A549 (cell line): ENCODE results near the gene SGIP1. TPM values are rescaled to one million over a fixed set of nuclear protein-coding genes. Genes with fewer than 3 reads are reported as not detected.

Source experiments
- ATAC-seq, 2 experiments: fragments of 200-7000 bp in 1 of 2; fragments of >200 bp in 1 of 2; cut with Nextera tagmentation in 1 of 2; cut with Tn5 transposase in 1 of 2; 3 replicates each; pipeline versions ENCODE4 v1.8.0 to v1.9.1; 2018 to 2020; ENCODE audit warnings: mild to moderate bottlenecking in 1 of 2, moderate library complexity in 1 of 2
- CTCF ChIA-PET: fragments of 300-600 bp; sonication (Branson Sonifier 250); formaldehyde crosslinking; extraction: SDS; loops from one replicate; lab custom pipeline; 2021; ENCODE audit warnings: antibody characterized with exemption, inconsistent platforms; lab: Yijun Ruan, JAX
- POLR2A ChIA-PET: fragments of 350-600 bp; formaldehyde crosslinking; extraction: SDS; loops from one replicate; lab custom pipeline; 2021; ENCODE audit warnings: antibody characterized with exemption, inconsistent platforms; lab: Yijun Ruan, JAX
- DNase-seq, 2 experiments: peaks; one replicate each; pipeline versions ENCODE4 v3.0.0 to v3.0.0-alpha.2; 2011 to 2016; ENCODE audit warnings: low read depth in 1 of 2, low spot score in 1 of 2
- FAIRE-seq: peaks from 2 replicates; lab custom pipeline; 2011; peaks lifted over from hg19 to GRCh38; lab: Jason Lieb, UNC
- H3K27ac ChIP-seq, 2 experiments: fragments of >200 bp; sonication (Bioruptor Twin); formaldehyde crosslinking; 3 replicates each; pipeline ENCODE4 v1.5.1; 2016 to 2017
- H3K4me1 ChIP-seq: fragments of >200 bp; sonication (Bioruptor Twin); formaldehyde crosslinking; 3 replicates; pipeline ENCODE4 v1.6.1; 2016
- H3K4me2 ChIP-seq: fragments of >200 bp; sonication (Bioruptor Twin); formaldehyde crosslinking; 3 replicates; pipeline ENCODE4 v1.6.1; 2016
- H3K4me3 ChIP-seq: fragments of >200 bp; sonication (Bioruptor Twin); formaldehyde crosslinking; 3 replicates; pipeline ENCODE4 v1.5.1; 2016
- H3K9me3 ChIP-seq: fragments of >200 bp; sonication (Bioruptor Twin); formaldehyde crosslinking; 3 replicates; pipeline ENCODE4 v1.6.1; 2016
- BHLHE40 ChIP-seq: IDR thresholded peaks from 2 replicates; pipeline ENCODE4 v1.6.1; 2012; ENCODE audit warnings: low read depth, low read length, inconsistent platforms
- CEBPB ChIP-seq, 2 experiments: fragments of >200 bp in 1 of 2; sonication (Bioruptor Twin) in 1 of 2; formaldehyde crosslinking in 1 of 2; IDR thresholded peaks; 2 replicates each; pipeline ENCODE4 v1.6.1; 2012 to 2016
- CHD2 ChIP-seq: fragments of 150-350 bp; IDR thresholded peaks from 2 replicates; pipeline ENCODE4 v1.6.1; 2014; ENCODE audit warnings: low read length; ENCODE audit not compliant: partially characterized antibody
- ELK1 ChIP-seq: fragments of 150-350 bp; IDR thresholded peaks from 2 replicates; pipeline ENCODE4 v1.6.1; 2014; ENCODE audit warnings: low read depth, mild to moderate bottlenecking, low read length
- FOSL2 ChIP-seq, 2 experiments: fragments of 450-650 bp in 1 of 2; fragments of >200 bp in 1 of 2; sonication (Bioruptor Twin) in 1 of 2; formaldehyde crosslinking; IDR thresholded peaks; 2 replicates each; pipeline versions ENCODE4 v1.5.0 to v1.6.1; 2016 to 2020; ENCODE audit warnings: mild to moderate bottlenecking in 1 of 2, moderate library complexity in 1 of 2
- GATA3 ChIP-seq: IDR thresholded peaks from 2 replicates; pipeline ENCODE4 v1.6.1; 2012; ENCODE audit warnings: borderline replicate concordance
- HES2 ChIP-seq: fragments of >200 bp; sonication (Bioruptor Twin); formaldehyde crosslinking; IDR thresholded peaks from 2 replicates; pipeline ENCODE4 v1.6.1; 2016
- HEYL ChIP-seq: fragments of 250-450 bp; sonication (Bioruptor Pico); IDR thresholded peaks from 2 replicates; pipeline ENCODE4 v1.8.0; 2021; ENCODE audit warnings: mild to moderate bottlenecking, moderate library complexity
- HOXA7 ChIP-seq: fragments of 250-450 bp; sonication (Bioruptor Pico); IDR thresholded peaks from 2 replicates; pipeline ENCODE4 v1.5.0; 2020; ENCODE audit warnings: mild to moderate bottlenecking, moderate library complexity
- HOXB13 ChIP-seq: fragments of 250-450 bp; sonication (Bioruptor Pico); IDR thresholded peaks from 2 replicates; pipeline ENCODE4 v1.5.0; 2020; ENCODE audit warnings: low read depth, mild to moderate bottlenecking, moderate library complexity
- HOXB5 ChIP-seq: fragments of 250-450 bp; sonication (Bioruptor Pico); IDR thresholded peaks from 2 replicates; pipeline ENCODE4 v1.5.0; 2020; ENCODE audit warnings: mild to moderate bottlenecking, moderate library complexity
- JUN ChIP-seq, 2 experiments: fragments of >200 bp; sonication (Bioruptor Twin); formaldehyde crosslinking; IDR thresholded peaks; 2 replicates in 1 of 2; 3 replicates in 1 of 2; pipeline ENCODE4 v1.6.1; 2016 to 2017
- KDM1A ChIP-seq: fragments of 200-600 bp; sonication (generic); IDR thresholded peaks from 2 replicates; pipeline ENCODE4 v1.6.1; 2016; ENCODE audit warnings: low read depth, mild to moderate bottlenecking
- MAZ ChIP-seq: fragments of 150-350 bp; IDR thresholded peaks from 2 replicates; pipeline ENCODE4 v1.6.1; 2014; ENCODE audit warnings: antibody characterized with exemption, low read depth, low read length, borderline replicate concordance
- POLR2A ChIP-seq: IDR thresholded peaks from 2 replicates; pipeline ENCODE4 v1.6.1; 2012; ENCODE audit warnings: mild to moderate bottlenecking, low read length
- POLR2AphosphoS2 ChIP-seq: conservative IDR thresholded peaks from 2 replicates; pipeline ENCODE4 v1.6.1; 2012; ENCODE audit warnings: low read length, improper control_type of control experiment, inconsistent platforms
- RAD21 ChIP-seq, 2 experiments: fragments of >200 bp in 1 of 2; sonication (Bioruptor Twin) in 1 of 2; formaldehyde crosslinking in 1 of 2; IDR thresholded peaks in 1 of 2; conservative IDR thresholded peaks in 1 of 2; 2 replicates in 1 of 2; 3 replicates in 1 of 2; pipeline ENCODE4 v1.6.1; 2012 to 2018; ENCODE audit warnings: inconsistent platforms in 1 of 2
- RNF2 ChIP-seq: fragments of 200-600 bp; sonication (generic); IDR thresholded peaks from 2 replicates; pipeline ENCODE4 v1.6.1; 2016; ENCODE audit warnings: low read depth, mild to moderate bottlenecking, antibody characterized with exemption, moderate library complexity, borderline replicate concordance
- ZSCAN20 ChIP-seq: fragments of 250-450 bp; sonication (Bioruptor Pico); IDR thresholded peaks from 2 replicates; pipeline ENCODE4 v1.8.0; 2022; ENCODE audit warnings: mild to moderate bottlenecking, moderate library complexity
- WGBS: methylation state at CpG from one replicate; pipeline ENCODE4 v1.1.6; 2017; ENCODE audit errors: missing lambda C conversion rate; 5-methylcytosine and 5-hydroxymethylcytosine counted together
- polyA plus RNA-seq, 4 experiments: library from polyadenylated mRNA; depleted of rRNA in 3 of 4; stranded (reverse); fragments of >200 nt; fragmentation: RNase III in 1 of 4; extraction: RNeasy Plus Mini Kit Qiagen cat#74134 plus additional on column Dnase treatment in 1 of 4; gene quantifications; 2 replicates in 3 of 4; 3 replicates in 1 of 4; pipeline ENCODE4 v1.2.3, GENCODE V29; 2011 to 2017
- TF ChIP-seq, protein P1 (sequence below): fragments of 200-600 bp; sonication (generic); IDR thresholded peaks from 2 replicates; pipeline ENCODE4 v1.6.1; 2016; ENCODE audit warnings: antibody characterized with exemption, mild to moderate bottlenecking, moderate library complexity

SGIP1 gene
- polyA plus RNA-seq, 2 of the 4 experiments (the other 2 are of a cell fraction), result not detected

- ATAC-seq (no peak), DNase-seq (no peak), FAIRE-seq (no peak)
- Histone ChIP-seq H3K4me1 (no peaks in the 10 kb centered on the region), H3K4me3 (no peak overlapping the region), H3K9me3 (no peaks in the 10 kb centered on the region), H3K4me2 (no peak overlapping the region), H3K27ac (no peak overlapping the region)
- ChIA-PET CTCF (interaction anchor here (0.7 kb wide), 1 partner anchor 9 kb away, joined by 3 read pairs; no protein-coding TSS in a partner anchor), POLR2A (no interaction called here)
- TF ChIP-seq FOSL2 (IDR thresholded peaks at IDR 0.05) (no peak), FOSL2 (CRISPR knock-in tag; IDR thresholded peaks at IDR 0.05) (no peak), HEYL (CRISPR knock-in tag) (no peak), HOXA7 (CRISPR knock-in tag) (no peak), HOXB5 (CRISPR knock-in tag) (no peak), RAD21 (conservative IDR thresholded peaks at IDR 0.05 in 1 of 2, IDR thresholded peaks at IDR 0.05 in 1 of 2) (no peak), JUN (IDR thresholded peaks at IDR 0.05) (no peak), HOXB13 (no peak), ZSCAN20 (CRISPR knock-in tag) (no peak), CEBPB (IDR thresholded peaks at IDR 0.05) (no peak), ELK1 (no peak), CHD2 (no peak), RNF2 (no peak)
- WGBS, result 61% methylated on average over 3 of the region's 3 CpGs
Measured at GRCh38 chr1:66684353-66684752, 150.4 kb downstream of the SGIP1 start.

DNA sequence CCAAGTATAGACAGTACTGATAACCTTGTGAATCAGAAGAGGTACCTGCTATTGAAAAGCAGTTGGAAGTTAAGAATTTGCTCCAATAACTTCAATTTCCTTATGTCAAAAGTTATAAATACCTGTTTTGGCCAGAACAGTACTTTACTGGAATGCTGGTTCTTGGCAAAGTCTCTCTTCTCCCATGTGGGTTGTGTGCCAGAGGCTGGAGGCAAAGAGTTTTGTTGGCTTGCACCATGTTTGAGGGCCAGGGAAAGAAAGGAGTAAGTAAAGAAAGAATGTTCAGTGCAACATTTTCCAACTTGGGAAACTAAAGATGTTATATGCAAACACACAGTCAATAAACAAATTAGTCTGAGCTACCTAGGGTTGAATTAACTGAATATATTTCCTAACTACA lies 151.3 kb downstream of the SGIP1 start:
- DNase-seq (no peak), ATAC-seq (no peak), FAIRE-seq (no peak)
- H3K9me3 ChIP-seq, result no peaks in the 10 kb centered on the region
- no peak overlapping the region for H3K27ac ChIP-seq
- ChIA-PET CTCF (no interaction called here), POLR2A (no interaction called here)
- no peak for TF ChIP-seq CHD2
- TF ChIP-seq KDM1A, result no peak
- no peak for TF ChIP-seq HOXA7 (CRISPR knock-in tag)
- H3K4me2 ChIP-seq, result no peak overlapping the region
- no peak overlapping the region for H3K4me3 ChIP-seq
- no peaks in the 10 kb centered on the region for H3K4me1 ChIP-seq

- 72% methylated on average over 1 of the region's 1 CpG for WGBS
- no peak overlapping the region for H3K27ac ChIP-seq
- no peak overlapping the region for H3K4me2 ChIP-seq
- CTCF ChIA-PET, result no interaction called here
- FAIRE-seq (no peak), ATAC-seq (no peak), DNase-seq (no peak)
- no peaks in the 10 kb centered on the region for H3K4me1 ChIP-seq
- TF ChIP-seq BHLHE40, result no peak
- no peak for TF ChIP-seq POLR2A
- no peak for TF ChIP-seq HES2
- TF ChIP-seq MAZ, result no peak
- H3K9me3 ChIP-seq, result no peaks in the 10 kb centered on the region
- H3K4me3 ChIP-seq, result no peak overlapping the region
- POLR2A ChIA-PET, result no interaction called here
Measured at GRCh38 chr1:66685670-66686069, 151.7 kb downstream of the SGIP1 start.

- FAIRE-seq (no peak), DNase-seq (no peak)
- CTCF ChIA-PET, result no interaction called here
- no peak overlapping the region for H3K27ac ChIP-seq
- no peaks in the 10 kb centered on the region for H3K4me1 ChIP-seq
- no peaks in the 10 kb centered on the region for H3K9me3 ChIP-seq
- 40% methylated on average over 3 of the region's 3 CpGs for WGBS
- no peak overlapping the region for H3K4me2 ChIP-seq
- POLR2A ChIA-PET, result no interaction called here
- H3K4me3 ChIP-seq, result no peak overlapping the region
- TF ChIP-seq, protein P1, sequence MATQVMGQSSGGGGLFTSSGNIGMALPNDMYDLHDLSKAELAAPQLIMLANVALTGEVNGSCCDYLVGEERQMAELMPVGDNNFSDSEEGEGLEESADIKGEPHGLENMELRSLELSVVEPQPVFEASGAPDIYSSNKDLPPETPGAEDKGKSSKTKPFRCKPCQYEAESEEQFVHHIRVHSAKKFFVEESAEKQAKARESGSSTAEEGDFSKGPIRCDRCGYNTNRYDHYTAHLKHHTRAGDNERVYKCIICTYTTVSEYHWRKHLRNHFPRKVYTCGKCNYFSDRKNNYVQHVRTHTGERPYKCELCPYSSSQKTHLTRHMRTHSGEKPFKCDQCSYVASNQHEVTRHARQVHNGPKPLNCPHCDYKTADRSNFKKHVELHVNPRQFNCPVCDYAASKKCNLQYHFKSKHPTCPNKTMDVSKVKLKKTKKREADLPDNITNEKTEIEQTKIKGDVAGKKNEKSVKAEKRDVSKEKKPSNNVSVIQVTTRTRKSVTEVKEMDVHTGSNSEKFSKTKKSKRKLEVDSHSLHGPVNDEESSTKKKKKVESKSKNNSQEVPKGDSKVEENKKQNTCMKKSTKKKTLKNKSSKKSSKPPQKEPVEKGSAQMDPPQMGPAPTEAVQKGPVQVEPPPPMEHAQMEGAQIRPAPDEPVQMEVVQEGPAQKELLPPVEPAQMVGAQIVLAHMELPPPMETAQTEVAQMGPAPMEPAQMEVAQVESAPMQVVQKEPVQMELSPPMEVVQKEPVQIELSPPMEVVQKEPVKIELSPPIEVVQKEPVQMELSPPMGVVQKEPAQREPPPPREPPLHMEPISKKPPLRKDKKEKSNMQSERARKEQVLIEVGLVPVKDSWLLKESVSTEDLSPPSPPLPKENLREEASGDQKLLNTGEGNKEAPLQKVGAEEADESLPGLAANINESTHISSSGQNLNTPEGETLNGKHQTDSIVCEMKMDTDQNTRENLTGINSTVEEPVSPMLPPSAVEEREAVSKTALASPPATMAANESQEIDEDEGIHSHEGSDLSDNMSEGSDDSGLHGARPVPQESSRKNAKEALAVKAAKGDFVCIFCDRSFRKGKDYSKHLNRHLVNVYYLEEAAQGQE, result no peak
- TF ChIP-seq POLR2AphosphoS2, result no peak
- TF ChIP-seq BHLHE40, result no peak
- TF ChIP-seq GATA3, result no peak
- TF ChIP-seq, all 56 proteins: peak for 0
- no peak for ATAC-seq
Measured at GRCh38 chr1:66686406-66686805, 152.5 kb downstream of the SGIP1 start.
